GM19193 (cell line): ENCODE data around the gene RASSF7.
A peak's percentile ranks its signal among the peaks of the same experiment; 100 is the strongest.

Experiments
- POLR2A ChIP-seq: IDR thresholded peaks from 4 replicates; pipeline ENCODE4 v1.6.1; 2011; ENCODE audit not compliant: insufficient read depth, insufficient read length; ENCODE audit errors: extremely low read depth

Gene RASSF7

DNA sequence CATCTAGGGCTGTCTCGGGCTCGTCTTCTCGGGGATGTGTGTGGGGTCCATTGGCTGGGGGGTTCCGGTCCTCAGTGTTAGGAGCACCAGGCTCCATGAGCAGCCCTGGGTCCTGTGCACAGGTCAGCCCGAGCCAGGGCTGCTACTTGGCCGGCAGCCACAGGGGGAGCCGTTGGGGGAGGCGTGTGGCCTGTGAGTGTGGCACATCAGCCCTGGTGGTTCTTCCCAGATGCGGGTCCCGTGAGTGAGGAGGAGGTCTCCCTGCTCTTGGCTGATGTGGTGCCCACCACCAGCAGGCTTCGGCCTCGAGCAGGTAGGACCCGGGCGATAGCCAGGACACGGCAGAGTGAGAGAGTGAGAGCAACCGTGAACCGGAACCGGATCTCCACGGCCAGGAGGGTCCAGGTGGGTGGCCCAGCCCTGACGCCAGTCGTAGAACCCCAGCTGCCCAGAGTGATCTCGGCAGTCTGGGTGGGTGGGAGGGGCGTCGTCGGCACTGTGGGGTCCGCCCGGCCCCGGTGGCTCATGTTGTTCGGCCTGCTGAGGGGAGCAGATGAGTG is 36.5 kb downstream of the RASSF7 start:
- TF ChIP-seq POLR2A = no peak

DNA sequence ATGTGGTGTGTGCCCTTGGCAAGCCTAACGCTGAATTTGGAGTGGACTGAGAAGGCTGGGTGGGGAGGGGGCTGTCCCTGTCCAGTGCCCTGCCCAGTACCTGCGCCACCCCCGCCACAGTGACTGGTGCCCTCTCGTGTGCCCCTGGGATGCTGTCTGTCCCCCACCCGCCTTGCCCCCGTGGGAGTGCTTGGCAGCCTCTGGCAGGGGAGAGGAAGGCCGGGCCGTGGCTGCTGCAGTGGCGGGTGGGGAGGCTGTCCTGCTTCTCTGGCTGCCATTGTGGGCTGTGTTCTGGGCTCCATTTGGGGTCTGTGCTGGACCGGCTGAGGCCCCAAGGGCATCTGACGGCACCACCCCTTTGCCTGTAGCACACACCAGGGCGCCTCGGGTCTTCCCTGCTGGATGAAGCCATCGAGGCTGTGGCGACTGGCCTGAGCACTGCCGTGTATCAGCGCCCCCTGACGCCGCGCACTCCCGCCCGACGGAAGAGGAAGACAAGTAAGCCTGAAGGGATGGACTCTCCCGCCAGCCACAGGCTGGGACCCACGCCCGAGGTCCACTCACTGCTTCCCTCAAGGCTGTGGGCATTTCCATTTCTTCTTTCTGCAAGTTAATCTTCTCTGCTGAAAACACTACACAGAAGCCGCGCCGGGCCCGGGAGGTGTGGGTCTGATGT is 37.4 kb downstream of the RASSF7 start:
- no peak for TF ChIP-seq POLR2A

DNA sequence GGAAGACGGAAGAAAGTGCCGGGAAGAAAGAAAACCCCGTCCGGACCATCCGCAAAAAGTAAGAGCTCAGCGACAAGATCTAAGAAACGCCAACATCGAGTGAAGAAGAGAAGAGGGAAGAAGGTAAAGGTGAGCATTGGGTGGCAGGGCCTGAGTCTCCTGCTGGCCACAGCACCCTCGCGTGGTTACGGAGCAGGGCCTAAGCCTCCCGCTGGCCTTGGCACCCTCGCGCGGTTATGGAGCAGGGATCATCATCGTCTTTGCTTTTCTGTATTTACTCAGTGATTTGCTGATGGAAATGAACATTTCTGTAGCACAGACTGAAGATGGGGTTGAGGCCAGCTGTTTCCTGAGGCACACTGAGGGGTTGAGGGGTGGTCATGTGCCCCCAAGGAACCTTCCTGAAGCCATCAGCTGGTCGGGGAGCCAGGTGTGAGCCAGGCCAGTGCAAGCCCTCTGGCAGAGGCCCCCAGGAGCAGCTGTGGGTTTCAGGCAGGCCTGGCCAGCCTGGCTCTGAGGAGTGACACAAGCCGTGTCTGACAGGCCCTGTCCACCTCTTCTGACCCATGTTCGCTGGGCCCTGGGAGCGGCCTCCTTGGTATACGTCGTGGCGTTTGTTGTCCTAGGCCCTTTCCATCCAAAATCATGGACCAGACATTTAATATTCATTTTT is 40.9 kb downstream of the RASSF7 start:
- TF ChIP-seq POLR2A = no peak

DNA sequence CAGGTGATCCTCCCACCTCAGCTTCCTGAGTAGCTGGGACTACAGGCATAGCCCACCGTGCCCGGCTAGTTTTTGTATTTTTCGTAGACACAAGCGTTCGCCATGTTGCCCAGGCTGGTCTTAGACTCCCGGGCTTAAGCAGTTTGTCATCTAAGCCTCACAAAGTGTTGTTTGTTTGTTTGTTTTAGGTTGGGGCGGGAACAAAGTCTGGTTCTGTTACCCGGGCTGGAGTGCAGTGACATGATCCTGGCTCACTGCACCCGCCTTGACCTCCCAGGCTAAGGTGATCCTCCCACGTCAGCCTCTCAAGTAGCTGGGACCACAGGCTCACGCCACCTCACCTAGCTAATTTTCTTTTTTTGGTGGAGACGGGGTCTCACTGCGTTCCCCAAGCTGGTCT is 42.4 kb downstream of the RASSF7 start:
- TF ChIP-seq POLR2A = no peak

DNA sequence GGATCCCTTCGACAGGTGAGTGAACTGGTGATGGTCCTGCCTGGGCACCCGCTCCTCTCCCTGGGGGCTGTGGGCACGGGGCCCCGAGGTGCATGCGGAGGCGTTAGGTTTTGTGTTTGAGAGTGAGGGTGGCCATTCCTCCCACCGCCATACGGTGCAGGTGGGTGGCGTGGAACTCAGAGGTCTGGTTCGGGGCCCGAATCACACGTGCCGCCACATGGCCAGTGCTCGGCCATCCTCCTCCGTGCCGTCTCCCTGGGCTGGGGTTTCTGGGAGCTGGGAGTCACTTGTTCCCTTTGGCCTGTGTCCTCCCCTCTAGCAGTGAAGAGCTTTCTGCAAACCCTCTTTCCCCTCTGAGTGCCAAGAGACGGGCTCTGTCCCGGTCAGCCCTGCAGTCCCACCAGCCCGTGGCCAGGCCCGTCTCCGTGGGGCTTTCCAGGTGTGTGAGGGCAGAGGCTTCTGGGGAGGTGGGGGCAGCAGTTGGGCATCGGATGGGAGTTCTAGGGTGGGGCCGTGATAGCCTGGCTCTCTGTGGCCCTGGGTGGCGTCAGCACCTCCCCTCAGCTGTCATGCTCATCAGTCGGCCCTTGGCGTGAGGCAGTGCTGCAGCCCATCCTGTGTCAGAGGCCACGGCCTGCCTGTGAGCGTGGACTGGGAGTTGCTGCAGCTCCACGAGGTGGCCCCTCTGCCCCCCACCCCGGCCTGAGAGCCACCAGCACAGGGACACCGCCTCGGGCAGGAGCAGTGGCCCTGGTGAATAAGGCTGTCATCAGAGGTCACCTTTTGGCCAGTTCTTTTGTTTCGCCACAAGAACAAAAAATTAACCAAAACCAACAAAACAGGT is 44.7 kb downstream of the RASSF7 start:
- TF ChIP-seq POLR2A = no peak

DNA sequence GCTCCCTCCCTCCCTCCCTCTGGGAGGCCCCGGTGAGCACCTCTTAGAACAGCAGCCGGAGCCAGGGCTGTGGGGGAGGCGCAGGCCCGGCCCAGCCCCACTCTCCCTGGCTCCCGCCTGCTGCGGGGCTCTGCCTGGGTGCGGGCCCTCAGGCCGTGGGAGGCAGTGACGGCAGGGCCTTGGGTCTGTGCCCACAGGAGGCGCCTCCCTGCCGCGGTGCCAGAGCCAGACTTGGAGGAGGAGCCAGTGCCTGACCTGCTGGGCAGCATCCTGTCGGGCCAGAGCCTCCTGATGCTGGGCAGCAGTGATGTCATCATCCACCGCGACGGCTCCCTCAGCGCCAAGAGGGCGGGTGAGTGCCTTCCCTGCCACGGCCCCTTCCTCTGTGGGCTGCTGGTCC is 45.5 kb downstream of the RASSF7 start:
- TF ChIP-seq POLR2A = no peak

DNA sequence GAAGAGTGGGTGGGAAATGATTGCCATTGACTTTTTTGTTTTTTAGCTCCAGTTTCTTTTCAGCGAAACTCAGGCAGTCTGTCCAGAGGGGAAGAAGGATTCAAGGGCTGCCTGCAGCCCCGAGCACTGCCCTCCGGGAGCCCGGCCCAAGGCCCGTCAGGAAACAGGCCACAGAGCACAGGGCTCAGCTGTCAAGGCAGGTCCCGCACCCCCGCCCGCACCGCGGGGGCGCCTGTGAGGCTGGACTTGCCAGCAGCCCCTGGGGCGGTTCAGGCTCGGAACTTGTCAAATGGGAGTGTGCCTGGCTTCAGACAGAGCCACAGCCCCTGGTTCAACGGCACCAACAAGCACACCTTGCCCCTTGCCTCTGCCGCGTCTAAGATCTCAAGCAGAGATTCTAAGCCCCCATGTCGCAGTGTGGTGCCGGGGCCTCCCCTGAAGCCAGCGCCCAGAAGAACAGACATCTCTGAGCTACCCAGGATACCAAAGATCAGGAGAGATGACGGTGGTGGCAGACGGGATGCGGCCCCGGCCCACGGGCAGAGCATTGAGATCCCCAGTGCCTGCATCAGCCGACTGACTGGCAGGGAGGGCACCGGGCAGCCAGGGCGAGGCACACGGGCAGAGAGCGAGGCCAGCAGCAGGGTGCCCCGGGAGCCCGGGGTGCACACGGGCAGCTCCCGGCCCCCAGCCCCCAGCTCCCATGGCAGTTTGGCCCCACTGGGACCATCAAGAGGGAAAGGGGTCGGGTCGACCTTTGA is 46.4 kb downstream of the RASSF7 start:
- no peak for TF ChIP-seq POLR2A

DNA sequence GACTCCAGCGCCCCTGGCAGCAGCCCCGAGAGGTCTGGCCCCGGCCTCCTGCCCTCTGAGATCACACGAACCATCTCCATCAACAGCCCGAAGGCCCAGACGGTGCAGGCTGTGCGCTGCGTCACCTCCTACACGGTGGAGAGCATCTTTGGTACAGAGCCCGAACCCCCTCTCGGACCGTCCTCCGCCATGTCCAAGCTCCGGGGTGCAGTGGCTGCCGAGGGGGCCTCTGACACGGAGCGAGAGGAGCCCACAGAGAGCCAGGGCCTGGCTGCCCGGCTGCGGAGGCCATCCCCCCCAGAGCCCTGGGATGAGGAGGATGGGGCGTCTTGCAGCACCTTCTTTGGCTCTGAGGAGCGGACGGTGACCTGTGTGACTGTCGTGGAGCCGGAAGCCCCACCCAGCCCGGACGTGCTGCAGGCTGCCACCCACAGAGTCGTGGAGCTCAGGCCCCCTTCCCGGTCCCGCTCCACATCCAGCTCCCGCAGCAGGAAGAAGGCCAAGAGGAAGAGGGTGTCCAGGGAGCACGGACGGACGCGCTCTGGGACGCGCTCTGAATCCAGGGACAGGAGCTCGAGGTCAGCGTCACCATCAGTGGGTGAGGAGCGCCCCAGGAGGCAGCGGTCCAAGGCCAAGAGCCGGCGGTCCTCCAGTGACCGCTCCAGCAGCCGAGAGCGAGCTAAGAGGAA is 47.3 kb downstream of the RASSF7 start:
- no peak for TF ChIP-seq POLR2A

DNA sequence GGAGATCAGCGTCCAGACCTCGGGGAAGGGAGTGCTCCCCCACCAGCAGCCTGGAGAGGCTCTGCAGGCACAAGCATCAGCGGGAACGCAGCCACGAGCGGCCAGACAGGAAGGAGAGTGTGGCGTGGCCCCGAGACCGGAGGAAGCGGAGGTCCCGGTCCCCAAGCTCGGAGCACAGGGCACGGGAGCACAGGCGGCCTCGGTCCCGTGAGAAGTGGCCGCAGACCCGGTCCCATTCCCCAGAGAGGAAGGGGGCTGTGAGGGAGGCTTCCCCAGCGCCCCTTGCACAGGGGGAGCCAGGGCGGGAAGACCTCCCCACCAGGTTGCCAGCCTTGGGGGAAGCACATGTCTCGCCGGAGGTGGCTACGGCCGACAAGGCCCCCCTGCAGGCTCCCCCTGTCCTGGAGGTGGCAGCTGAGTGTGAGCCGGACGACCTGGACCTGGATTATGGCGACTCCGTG is 48.1 kb downstream of the RASSF7 start:
- TF ChIP-seq POLR2A = no peak

DNA sequence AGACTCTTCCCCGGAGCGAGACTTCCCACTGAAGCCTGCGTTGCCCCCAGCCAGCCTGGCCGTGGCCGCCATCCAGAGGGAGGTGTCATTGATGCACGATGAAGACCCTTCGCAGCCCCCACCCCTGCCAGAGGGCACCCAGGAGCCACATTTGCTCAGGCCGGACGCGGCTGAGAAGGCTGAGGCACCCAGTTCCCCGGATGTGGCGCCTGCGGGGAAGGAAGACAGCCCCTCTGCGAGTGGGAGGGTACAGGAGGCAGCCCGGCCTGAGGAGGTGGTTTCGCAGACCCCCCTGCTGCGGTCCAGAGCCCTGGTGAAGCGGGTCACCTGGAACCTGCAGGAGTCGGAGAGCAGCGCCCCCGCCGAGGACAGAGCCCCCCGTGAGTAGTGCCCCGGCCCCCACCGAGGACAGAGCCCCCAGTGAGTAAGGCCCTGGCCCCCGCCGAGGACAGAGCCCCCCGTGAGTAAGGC is 48.6 kb downstream of the RASSF7 start:
- TF ChIP-seq POLR2A = no peak

DNA sequence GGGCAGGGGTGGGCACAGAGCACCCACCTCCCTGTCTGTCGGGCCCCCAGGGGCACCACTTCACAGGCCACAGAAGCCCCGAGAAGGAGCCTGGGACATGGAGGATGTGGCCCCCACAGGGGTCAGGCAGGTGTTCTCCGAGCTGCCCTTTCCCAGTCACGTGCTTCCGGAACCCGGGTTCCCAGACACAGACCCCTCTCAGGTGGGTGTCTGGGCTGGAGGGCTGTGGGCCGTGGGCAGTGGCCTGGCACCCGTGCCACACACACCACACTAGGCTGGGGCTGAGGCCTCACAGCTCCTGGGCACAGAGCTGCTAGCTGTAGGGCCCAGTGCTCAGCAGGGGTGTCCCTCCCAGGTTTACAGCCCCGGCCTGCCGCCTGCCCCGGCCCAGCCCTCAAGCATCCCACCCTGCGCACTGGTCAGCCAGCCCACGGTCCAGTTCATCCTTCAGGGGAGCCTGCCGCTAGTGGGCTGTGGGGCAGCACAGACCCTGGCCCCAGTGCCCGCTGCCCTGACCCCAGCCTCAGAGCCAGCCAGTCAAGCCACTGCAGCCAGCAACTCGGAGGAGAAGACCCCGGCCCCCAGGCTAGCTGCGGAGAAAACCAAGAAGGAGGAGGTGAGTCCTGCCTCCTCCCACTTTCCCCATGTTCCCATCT is 49.5 kb downstream of the RASSF7 start:
- no peak for TF ChIP-seq POLR2A

DNA sequence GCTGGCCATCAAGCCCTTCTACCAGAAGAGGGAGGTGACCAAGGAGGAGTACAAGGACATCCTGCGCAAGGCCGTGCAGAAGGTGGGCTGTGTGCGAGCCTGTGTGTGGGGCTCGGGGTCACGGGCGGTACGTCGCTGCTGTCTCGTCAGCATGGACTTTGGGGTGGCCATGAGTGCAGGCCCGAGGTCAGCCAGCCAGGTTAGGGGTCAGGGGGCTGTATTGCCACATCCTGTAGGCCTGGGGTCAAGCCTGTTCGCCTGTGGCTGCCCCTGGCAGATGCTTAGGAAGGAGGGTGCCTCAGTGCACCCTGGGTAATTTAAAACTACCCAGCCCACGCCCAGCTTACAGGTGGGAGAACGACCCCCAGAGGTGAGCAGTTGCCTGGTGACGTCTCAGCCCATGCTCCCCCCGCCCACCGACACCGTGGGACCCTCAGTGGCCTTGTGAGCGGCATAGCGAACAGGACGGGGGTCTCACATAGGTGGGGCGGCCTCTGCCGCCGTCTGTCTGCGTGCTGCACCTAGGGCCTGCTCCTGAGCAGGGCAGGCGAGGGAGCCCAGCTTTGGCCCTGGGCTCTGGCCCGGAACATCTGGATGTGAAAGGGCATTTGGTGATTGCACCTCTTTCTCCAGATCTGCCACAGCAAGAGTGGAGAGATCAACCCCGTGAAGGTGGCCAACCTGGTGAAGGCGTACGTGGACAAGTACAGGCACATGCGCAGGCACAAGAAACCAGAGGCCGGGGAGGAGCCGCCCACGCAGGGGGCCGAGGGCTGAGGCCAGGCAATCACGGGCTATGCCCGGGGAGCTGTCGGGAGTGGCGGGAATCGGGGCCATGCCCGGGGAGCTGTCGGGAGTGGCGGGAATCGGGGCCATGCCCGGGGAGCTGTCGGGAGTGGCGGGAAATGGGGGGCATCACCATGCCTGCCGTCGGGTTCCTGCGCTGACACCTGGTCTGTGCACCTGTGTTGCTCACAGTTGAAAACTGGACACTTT is 50.5 kb downstream of the RASSF7 start:
- TF ChIP-seq POLR2A = peak; percentile 68
